Esophagus squamous epithelium (tissue), 4 donors: ENCODE results near the gene ANK2.

Experiments used
- POLR2A ChIP-seq, 4 donors: fragments of 450-650 bp; IDR thresholded peaks; one replicate each; pipeline ENCODE4 v1.6.1; 2017; ENCODE audit warnings: antibody characterized with exemption in 4 of 4, mild to moderate bottlenecking in 4 of 4, moderate library complexity in 3 of 4
- TF ChIP-seq, protein P1 (sequence below), 6 experiments: fragments of 450-650 bp in 4 of 6; fragments of 200-600 bp in 2 of 6; sonication (generic) in 2 of 6; IDR thresholded peaks; one replicate each; pipeline ENCODE4 v1.5.1; 2016 to 2019; ENCODE audit warnings: antibody characterized with exemption in 6 of 6, mild to moderate bottlenecking in 4 of 6, moderate library complexity in 4 of 6

DNA sequence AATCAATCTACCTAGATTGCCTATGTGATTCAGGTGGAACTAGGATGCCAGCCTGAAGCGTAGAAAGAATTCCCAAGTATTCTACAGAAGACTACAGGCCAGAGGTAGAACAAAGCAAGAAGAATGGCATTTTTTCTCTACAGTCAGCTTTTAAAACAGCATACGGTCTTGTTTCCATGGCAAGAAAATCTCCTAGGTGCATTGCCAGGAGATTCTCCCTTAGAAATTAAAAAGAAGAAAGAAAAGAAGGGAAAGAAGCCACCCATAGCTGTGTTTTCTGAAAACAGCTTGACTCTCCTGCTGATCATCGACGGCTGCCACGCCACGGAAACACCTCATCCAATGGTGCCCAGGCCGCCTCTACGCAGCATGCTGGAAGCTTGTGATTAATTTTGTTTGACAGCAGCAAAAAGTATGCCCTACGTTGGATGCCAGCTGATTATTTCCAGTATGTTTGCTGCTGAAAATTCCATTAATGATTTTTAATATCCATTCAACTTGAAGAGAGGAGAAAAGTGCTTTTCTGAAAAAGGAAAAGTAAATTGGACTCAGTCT, 24.1 kb downstream of the ANK2 start:
- TF ChIP-seq POLR2A (IDR thresholded peaks at IDR 0.05): no peak
- TF ChIP-seq, protein P1, sequence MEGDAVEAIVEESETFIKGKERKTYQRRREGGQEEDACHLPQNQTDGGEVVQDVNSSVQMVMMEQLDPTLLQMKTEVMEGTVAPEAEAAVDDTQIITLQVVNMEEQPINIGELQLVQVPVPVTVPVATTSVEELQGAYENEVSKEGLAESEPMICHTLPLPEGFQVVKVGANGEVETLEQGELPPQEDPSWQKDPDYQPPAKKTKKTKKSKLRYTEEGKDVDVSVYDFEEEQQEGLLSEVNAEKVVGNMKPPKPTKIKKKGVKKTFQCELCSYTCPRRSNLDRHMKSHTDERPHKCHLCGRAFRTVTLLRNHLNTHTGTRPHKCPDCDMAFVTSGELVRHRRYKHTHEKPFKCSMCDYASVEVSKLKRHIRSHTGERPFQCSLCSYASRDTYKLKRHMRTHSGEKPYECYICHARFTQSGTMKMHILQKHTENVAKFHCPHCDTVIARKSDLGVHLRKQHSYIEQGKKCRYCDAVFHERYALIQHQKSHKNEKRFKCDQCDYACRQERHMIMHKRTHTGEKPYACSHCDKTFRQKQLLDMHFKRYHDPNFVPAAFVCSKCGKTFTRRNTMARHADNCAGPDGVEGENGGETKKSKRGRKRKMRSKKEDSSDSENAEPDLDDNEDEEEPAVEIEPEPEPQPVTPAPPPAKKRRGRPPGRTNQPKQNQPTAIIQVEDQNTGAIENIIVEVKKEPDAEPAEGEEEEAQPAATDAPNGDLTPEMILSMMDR (IDR thresholded peaks at IDR 0.05): no peak
